GM12878 (cell line): ENCODE measurements around the gene C9orf50. TPM values are rescaled to one million over a fixed set of nuclear protein-coding genes. Genes with fewer than 3 reads are reported as not detected.

Experiments
- ATAC-seq: fragments of 200-7000 bp; cut with Tn5 transposase; 3 replicates; pipeline ENCODE4 v1.9.1; 2020; ENCODE audit warnings: mild to moderate bottlenecking, moderate library complexity
- BruUV-seq: library from RNA; stranded (reverse); fragments of 400-500 nt; replicated peaks from 2 replicates; lab custom pipeline; 2021; lab: Mats Ljungman, UMichigan
- CTCF ChIA-PET: fragments of 300-600 bp; sonication (Branson Sonifier 250); formaldehyde crosslinking; extraction: SDS; loops from one replicate; lab custom pipeline; 2021; ENCODE audit warnings: inconsistent platforms; lab: Yijun Ruan, JAX
- POLR2A ChIA-PET: fragments of 350-600 bp; formaldehyde crosslinking; extraction: SDS; loops from one replicate; lab custom pipeline; 2021; ENCODE audit warnings: inconsistent platforms; lab: Charles Lee
- RAD21 ChIA-PET: fragments of 300-600 bp; sonication (Branson Sonifier 250); formaldehyde crosslinking; loops from one replicate; lab custom pipeline; 2023; ENCODE audit warnings: antibody characterized with exemption; ENCODE audit not compliant: unreplicated experiment; lab: Charles Lee
- SMC1A ChIA-PET: fragments of 300-600 bp; sonication (Branson Sonifier 250); formaldehyde crosslinking; loops from one replicate; lab custom pipeline; 2023; ENCODE audit not compliant: unreplicated experiment, uncharacterized antibody; lab: Charles Lee
- DNase-seq: peaks from one replicate; pipeline ENCODE4 v3.0.0-alpha.2; 2011; ENCODE audit warnings: low read depth, low spot score
- FAIRE-seq: peaks from 3 replicates; lab custom pipeline; 2011; peaks lifted over from hg19 to GRCh38; lab: Jason Lieb, UNC
- H2AFZ ChIP-seq: 2 replicates; pipeline ENCODE4 v1.6.0; 2011; ENCODE audit warnings: low read depth, low read length, control low read depth; ENCODE audit not compliant: control insufficient read depth
- H3K27ac ChIP-seq: 2 replicates; pipeline ENCODE4 v1.5.1; 2011; ENCODE audit warnings: control low read depth; ENCODE audit not compliant: control insufficient read depth, insufficient read depth
- H3K27me3 ChIP-seq, 2 experiments: replicated peaks in 1 of 2; 2 replicates each; pipeline versions ENCODE4 v1.6.0 to v1.6.1; 2011; ENCODE audit warnings: low read length in 1 of 2; ENCODE audit not compliant: control insufficient read depth in 2 of 2, insufficient read depth in 2 of 2
- H3K36me3 ChIP-seq, 2 experiments: 2 replicates each; pipeline ENCODE4 v1.5.1; 2011; ENCODE audit warnings: low read length in 1 of 2; ENCODE audit not compliant: control insufficient read depth in 2 of 2, insufficient read depth in 2 of 2
- H3K4me1 ChIP-seq: 2 replicates; pipeline ENCODE4 v1.6.1; 2011; ENCODE audit warnings: mild to moderate bottlenecking, low read length, moderate library complexity, mixed read lengths; ENCODE audit not compliant: control insufficient read depth, insufficient read depth
- H3K4me2 ChIP-seq: 2 replicates; pipeline ENCODE4 v1.6.0; 2011; ENCODE audit warnings: control low read depth; ENCODE audit not compliant: control insufficient read depth, insufficient read depth
- H3K4me3 ChIP-seq: fragments of 200-600 bp; sonication (generic); 2 replicates; pipeline ENCODE4 v1.5.1; 2016
- H3K79me2 ChIP-seq: 2 replicates; pipeline ENCODE4 v1.6.0; 2011; ENCODE audit warnings: low read length; ENCODE audit not compliant: control insufficient read depth, insufficient read depth
- H3K9ac ChIP-seq: 2 replicates; pipeline ENCODE4 v1.8.0; 2011; ENCODE audit warnings: low read length, control low read depth, mixed read lengths; ENCODE audit not compliant: control insufficient read depth, insufficient read depth
- H3K9me3 ChIP-seq: replicated peaks from 3 replicates; pipeline ENCODE4 v1.5.1; 2011; ENCODE audit warnings: mild to moderate bottlenecking, low read length; ENCODE audit not compliant: control insufficient read depth, insufficient read depth
- H4K20me1 ChIP-seq: 2 replicates; pipeline ENCODE4 v1.6.0; 2011; ENCODE audit not compliant: control insufficient read depth, insufficient read depth
- DPF2 ChIP-seq: fragments of 450-650 bp; IDR thresholded peaks from 2 replicates; pipeline ENCODE4 v1.6.1; 2017; ENCODE audit warnings: mild to moderate bottlenecking
- E2F4 ChIP-seq: IDR thresholded peaks from 2 replicates; pipeline ENCODE4 v1.6.1; 2012; ENCODE audit warnings: low read depth, low read length, improper control_type of control experiment
- FOS ChIP-seq: IDR thresholded peaks from 3 replicates; pipeline ENCODE4 v1.6.1; 2011; ENCODE audit warnings: borderline replicate concordance; ENCODE audit not compliant: insufficient read length; ENCODE audit errors: extremely low read depth
- KDM1A ChIP-seq: fragments of 200-600 bp; sonication (generic); IDR thresholded peaks from 2 replicates; pipeline ENCODE4 v1.6.1; 2016; ENCODE audit warnings: borderline replicate concordance
- LARP7 ChIP-seq: fragments of 450-650 bp; IDR thresholded peaks from 2 replicates; pipeline ENCODE4 v1.6.1; 2017; ENCODE audit warnings: mild to moderate bottlenecking
- RB1 ChIP-seq: fragments of 450-650 bp; formaldehyde crosslinking; IDR thresholded peaks from 2 replicates; pipeline ENCODE4 v1.6.1; 2017; ENCODE audit warnings: mild to moderate bottlenecking, borderline replicate concordance
- RELA ChIP-seq: fragments of 450-650 bp; IDR thresholded peaks from 2 replicates; pipeline ENCODE4 v1.8.0; 2014; ENCODE audit warnings: borderline replicate concordance; ENCODE audit not compliant: partially characterized antibody
- SPI1 ChIP-seq: IDR thresholded peaks from 2 replicates; pipeline ENCODE4 v1.6.1; 2011; ENCODE audit warnings: low read depth, mild to moderate bottlenecking, low read length, moderate library complexity, borderline replicate concordance; ENCODE audit not compliant: insufficient read depth
- SREBF1 ChIP-seq: IDR thresholded peaks from 2 replicates; pipeline ENCODE4 v1.6.1; 2012; ENCODE audit warnings: mild to moderate bottlenecking, low read length
- STAT3 ChIP-seq: IDR thresholded peaks from 2 replicates; pipeline ENCODE4 v1.6.1; 2011; ENCODE audit warnings: low read depth, low read length, improper control_type of control experiment
- SUZ12 ChIP-seq: fragments of 200-600 bp; sonication (generic); IDR thresholded peaks from one replicate; pipeline ENCODE4 v1.6.1; 2018; ENCODE audit warnings: antibody characterized with exemption, mild to moderate bottlenecking; ENCODE audit not compliant: unreplicated experiment
- USF2 ChIP-seq: IDR thresholded peaks from 2 replicates; pipeline ENCODE4 v1.6.1; 2011; ENCODE audit warnings: low read depth, low read length, improper control_type of control experiment, borderline replicate concordance
- WGBS: methylation state at CpG from one replicate; pipeline ENCODE4 v1.1.6; 2016; ENCODE audit warnings: low lambda C conversion rate; ENCODE audit not compliant: insufficient replicate concordance, insufficient coverage; ENCODE audit errors: missing lambda C conversion rate; 5-methylcytosine and 5-hydroxymethylcytosine counted together
- in situ Hi-C: fragments of 300-500 bp; cut with MboI; formaldehyde crosslinking; loops from 9 replicates; pipeline ENCODE4 v1.14.3; 2018; ENCODE audit warnings: mixed read lengths
- intact Hi-C: fragments of 100-400 bp; cut with micrococcal nuclease; formaldehyde crosslinking; loops from one replicate; pipeline ENCODE4 v1.14.2; 2022; ENCODE audit not compliant: unreplicated experiment
- polyA plus RNA-seq, 11 experiments: library from polyadenylated mRNA; depleted of rRNA in 4 of 11; unstranded in 6 of 11; stranded (reverse) in 5 of 11; fragments of >200 nt; fragmentation: Nextera tagmentation in 4 of 11; fragmentation: Illumina TruSeq in 1 of 11; extraction: Ambion mirVana in 4 of 11; extraction: Trizol in 1 of 11; gene quantifications; 1 replicate in 1 of 11; 2 replicates in 10 of 11; pipeline versions ENCODE4 v1.2.1 to v1.2.3, GENCODE V29; 2011 to 2016; ENCODE audit warnings: inconsistent platforms in 2 of 11, missing spikeins in 2 of 11, low read depth in 1 of 11
- total RNA-seq, 4 experiments: library from RNA; depleted of rRNA in 3 of 4; stranded (reverse); fragments of >200 nt in 3 of 4; fragmentation: Illumina TruSeq in 1 of 4; extraction: Trizol in 1 of 4; gene quantifications; 2 replicates each; pipeline versions ENCODE4 v1.2.1 to v1.2.3, GENCODE V29; 2013 to 2021

C9orf50 gene
- total and polyA plus RNA-seq, 10 of the 15 experiments (the other 5 are each of a cell fraction or from before 2014, with no cell fraction given): not detected

GRCh38 chr9:129572517-129572916, 48.4 kb downstream of the C9orf50 start:
- in situ Hi-C loops: no loop called here
- DNase-seq (no peak), ATAC-seq (no peak), FAIRE-seq (no peak)
- no TSS peak for BruUV-seq
- ChIA-PET RAD21 (interaction anchor here (0.8 to 1.7 kb wide), 2 partner anchors 12 to 399 kb away, joined by 4 read pairs; no protein-coding TSS in a partner anchor), POLR2A (no interaction called here), CTCF (interaction anchor here (0.7 to 0.9 kb wide), 3 partner anchors 51 to 123 kb away, joined by 3 read pairs; no protein-coding TSS in a partner anchor), SMC1A (interaction anchor here (0.8 to 1.8 kb wide), 3 partner anchors 8 to 264 kb away, joined by 3 to 7 read pairs (median 3); no protein-coding TSS in a partner anchor)
- no peak overlapping the region for H3K4me2 ChIP-seq
- no peaks in the 10 kb centered on the region; the same call in 2 of the 3 replicates for H3K9me3 ChIP-seq
- no peaks in the 10 kb centered on the region for H4K20me1 ChIP-seq
- no peak overlapping the region for H3K27ac ChIP-seq
- intact Hi-C loops: no loop called here
- peaks cover 4% of the 10 kb centered on the region; the same call in 1 of the 2 replicates for H3K4me1 ChIP-seq
- H2AFZ ChIP-seq: no peak overlapping the region
- 38% methylated on average over 10 of the region's 10 CpGs for WGBS
- no peaks in the 10 kb centered on the region for H3K36me3 ChIP-seq
- no peaks in the 10 kb centered on the region; a peak in 1 of 4 replicates for H3K27me3 ChIP-seq
- no peak overlapping the region for H3K4me3 ChIP-seq
- no peak overlapping the region for H3K9ac ChIP-seq
- H3K79me2 ChIP-seq: no peaks in the 10 kb centered on the region
- TF ChIP-seq FOS (no peak), LARP7 (no peak), KDM1A (no peak), STAT3 (no peak), USF2 (no peak), SPI1 (no peak), RB1 (no peak), SREBF1 (no peak), E2F4 (no peak), RELA (no peak), SUZ12 (no peak), DPF2 (no peak)
